ENCODE data around the gene MTUS2. TPM values are rescaled to one million over a fixed set of nuclear protein-coding genes. Genes with fewer than 3 reads are reported as not detected.
"Not testable (repeated sequence)": the region's sequence is repeated elsewhere in the genome, so short reads cannot be mapped to it uniquely, and the experiment has no call there.

Gene MTUS2
- total RNA-seq, 2 donors from 2014 or later, result 0.11 TPM; not detected in 1

- not testable (repeated sequence) for H3K9me3 Mint-ChIP-seq; ATAC-seq (replicated peaks); H3K4me3 Mint-ChIP-seq; H3K36me3 Mint-ChIP-seq (ENCODE audit: low read depth); H3K27ac Mint-ChIP-seq; H3K4me1 Mint-ChIP-seq; H3K27me3 Mint-ChIP-seq
These were observed 570.5 kb downstream of the MTUS2 start for GRCh38 chr13:29390598-29390997.

- Mint-ChIP-seq H3K9me3 (no peaks in the 10 kb centered on the region), H3K36me3 (ENCODE audit: low read depth) (no peaks in the 10 kb centered on the region), H3K4me3 (no peak overlapping the region), H3K4me1 (no peaks in the 10 kb centered on the region), H3K27ac (no peak overlapping the region), H3K27me3 (peaks cover 18% of the 10 kb centered on the region)
- ATAC-seq (replicated peaks), result no peak
These were observed 576.3 kb downstream of the MTUS2 start for GRCh38 chr13:29396446-29396845.

GRCh38 chr13:29397265-29397664 is 577.1 kb downstream of the MTUS2 start:
- peaks cover 15% of the 10 kb centered on the region for H3K27me3 Mint-ChIP-seq
- no peak for ATAC-seq (replicated peaks)
- no peak overlapping the region for H3K27ac Mint-ChIP-seq
- no peak overlapping the region for H3K4me3 Mint-ChIP-seq
- no peaks in the 10 kb centered on the region for H3K4me1 Mint-ChIP-seq
- no peaks in the 10 kb centered on the region for H3K9me3 Mint-ChIP-seq
- no peaks in the 10 kb centered on the region for H3K36me3 Mint-ChIP-seq (ENCODE audit: low read depth)

- H3K27ac Mint-ChIP-seq, result no peak overlapping the region
- no peaks in the 10 kb centered on the region for H3K36me3 Mint-ChIP-seq (ENCODE audit: low read depth)
- no peaks in the 10 kb centered on the region for H3K9me3 Mint-ChIP-seq
- no peak for ATAC-seq (replicated peaks)
- peaks cover 6% of the 10 kb centered on the region for H3K27me3 Mint-ChIP-seq
- H3K4me3 Mint-ChIP-seq, result no peak overlapping the region
- H3K4me1 Mint-ChIP-seq, result no peaks in the 10 kb centered on the region
These were observed 582.1 kb downstream of the MTUS2 start for GRCh38 chr13:29402166-29402636.

GRCh38 chr13:29405401-29405800 is 585.3 kb downstream of the MTUS2 start:
- Mint-ChIP-seq H3K9me3 (no peaks in the 10 kb centered on the region), H3K4me1 (no peaks in the 10 kb centered on the region), H3K27ac (no peak overlapping the region), H3K4me3 (no peak overlapping the region), H3K36me3 (ENCODE audit: low read depth) (no peaks in the 10 kb centered on the region), H3K27me3 (no peaks in the 10 kb centered on the region)
- ATAC-seq (replicated peaks), result no peak

- Mint-ChIP-seq H3K27ac (no peak overlapping the region), H3K4me1 (no peaks in the 10 kb centered on the region), H3K9me3 (peaks cover 10% of the 10 kb centered on the region), H3K27me3 (no peaks in the 10 kb centered on the region), H3K4me3 (no peak overlapping the region), H3K36me3 (ENCODE audit: low read depth) (no peaks in the 10 kb centered on the region)
- no peak for ATAC-seq (replicated peaks)
These were observed 591.3 kb downstream of the MTUS2 start for GRCh38 chr13:29411481-29411880.

GRCh38 chr13:29418026-29418425 is 597.9 kb downstream of the MTUS2 start:
- Mint-ChIP-seq H3K27me3 (peaks cover 8% of the 10 kb centered on the region), H3K36me3 (ENCODE audit: low read depth) (no peaks in the 10 kb centered on the region), H3K9me3 (no peaks in the 10 kb centered on the region), H3K27ac (no peak overlapping the region), H3K4me3 (no peak overlapping the region), H3K4me1 (no peaks in the 10 kb centered on the region)
- ATAC-seq (replicated peaks), result no peak

GRCh38 chr13:29421118-29421517 is 601.0 kb downstream of the MTUS2 start:
- Mint-ChIP-seq H3K4me1 (no peaks in the 10 kb centered on the region), H3K9me3 (no peaks in the 10 kb centered on the region), H3K36me3 (ENCODE audit: low read depth) (no peaks in the 10 kb centered on the region), H3K27ac (no peak overlapping the region), H3K4me3 (no peak overlapping the region), H3K27me3 (peaks cover 16% of the 10 kb centered on the region)
- no peak for ATAC-seq (replicated peaks)

- Mint-ChIP-seq H3K27me3 (peaks cover 24% of the 10 kb centered on the region), H3K27ac (no peak overlapping the region), H3K9me3 (no peaks in the 10 kb centered on the region), H3K4me3 (no peak overlapping the region), H3K4me1 (no peaks in the 10 kb centered on the region), H3K36me3 (ENCODE audit: low read depth) (no peaks in the 10 kb centered on the region)
- no peak for ATAC-seq (replicated peaks)
These were observed 601.9 kb downstream of the MTUS2 start for GRCh38 chr13:29422015-29422414.

- Mint-ChIP-seq H3K4me1 (no peaks in the 10 kb centered on the region), H3K9me3 (no peaks in the 10 kb centered on the region), H3K27ac (no peak overlapping the region), H3K27me3 (peaks cover 28% of the 10 kb centered on the region), H3K36me3 (ENCODE audit: low read depth) (no peaks in the 10 kb centered on the region), H3K4me3 (no peak overlapping the region)
- no peak for ATAC-seq (replicated peaks)
These were observed 602.9 kb downstream of the MTUS2 start for GRCh38 chr13:29423050-29423449.

GRCh38 chr13:29427937-29428309 is 607.8 kb downstream of the MTUS2 start:
- Mint-ChIP-seq H3K4me1 (peaks cover 6% of the 10 kb centered on the region), H3K4me3 (no peak overlapping the region), H3K36me3 (ENCODE audit: low read depth) (no peaks in the 10 kb centered on the region), H3K27me3 (peaks cover 41% of the 10 kb centered on the region), H3K27ac (no peak overlapping the region), H3K9me3 (no peaks in the 10 kb centered on the region)
- no peak for ATAC-seq (replicated peaks)

- peaks cover 6% of the 10 kb centered on the region for H3K4me1 Mint-ChIP-seq
- peaks cover 41% of the 10 kb centered on the region for H3K27me3 Mint-ChIP-seq
- no peaks in the 10 kb centered on the region for H3K36me3 Mint-ChIP-seq (ENCODE audit: low read depth)
- H3K4me3 Mint-ChIP-seq, result peak overlapping the region; percentile 50
- H3K9me3 Mint-ChIP-seq, result no peaks in the 10 kb centered on the region
- H3K27ac Mint-ChIP-seq, result no peak overlapping the region
- peak; percentile 43 for ATAC-seq (replicated peaks)
These were observed 608.4 kb downstream of the MTUS2 start for GRCh38 chr13:29428310-29429181.

GRCh38 chr13:29429286-29429900 is 609.3 kb downstream of the MTUS2 start:
- no peak overlapping the region for H3K27ac Mint-ChIP-seq
- no peak overlapping the region for H3K4me3 Mint-ChIP-seq
- H3K36me3 Mint-ChIP-seq (ENCODE audit: low read depth), result no peaks in the 10 kb centered on the region
- H3K27me3 Mint-ChIP-seq, result peaks cover 41% of the 10 kb centered on the region
- H3K4me1 Mint-ChIP-seq, result peaks cover 6% of the 10 kb centered on the region
- no peaks in the 10 kb centered on the region for H3K9me3 Mint-ChIP-seq
- ATAC-seq (replicated peaks), result no peak

GRCh38 chr13:29434217-29434945 is 614.2 kb downstream of the MTUS2 start:
- Mint-ChIP-seq H3K27ac (no peak overlapping the region), H3K4me1 (no peaks in the 10 kb centered on the region), H3K9me3 (no peaks in the 10 kb centered on the region), H3K4me3 (no peak overlapping the region), H3K36me3 (ENCODE audit: low read depth) (no peaks in the 10 kb centered on the region), H3K27me3 (peaks cover 15% of the 10 kb centered on the region)
- ATAC-seq (replicated peaks), result no peak
